NCI-H2107 treated with DMSO at 0.1 percent for 48 hours (cell line): ENCODE data around the gene ERG.

Experiments used
- DNase-seq: peaks from one replicate; lab custom pipeline; 2025; ENCODE audit not compliant: unreplicated experiment; lab: John Stamatoyannopoulos, UW

Gene ERG

GRCh38 chr21:38438462-38438893, 59.8 kb downstream of the ERG start:
- no peak for DNase-seq

DNA sequence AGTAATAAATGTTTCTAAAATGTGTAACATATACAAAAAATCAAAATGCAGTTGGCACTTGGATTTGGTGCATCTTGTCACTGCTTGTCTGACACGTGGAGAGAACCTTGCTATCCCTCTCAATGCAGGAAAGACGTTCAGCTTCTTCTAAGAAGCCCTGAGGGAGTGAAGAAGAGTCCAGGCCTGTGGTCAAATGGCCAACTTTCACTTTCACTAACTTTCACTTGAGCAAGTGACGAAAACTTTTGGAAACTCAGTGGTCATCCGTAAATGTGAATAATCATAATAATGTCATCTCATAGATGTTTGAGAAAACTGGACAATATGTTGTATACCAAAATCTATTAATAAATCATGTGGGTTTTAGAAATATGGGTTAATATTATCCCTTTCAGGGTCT, 61.9 kb downstream of the ERG start:
- no peak for DNase-seq

DNA sequence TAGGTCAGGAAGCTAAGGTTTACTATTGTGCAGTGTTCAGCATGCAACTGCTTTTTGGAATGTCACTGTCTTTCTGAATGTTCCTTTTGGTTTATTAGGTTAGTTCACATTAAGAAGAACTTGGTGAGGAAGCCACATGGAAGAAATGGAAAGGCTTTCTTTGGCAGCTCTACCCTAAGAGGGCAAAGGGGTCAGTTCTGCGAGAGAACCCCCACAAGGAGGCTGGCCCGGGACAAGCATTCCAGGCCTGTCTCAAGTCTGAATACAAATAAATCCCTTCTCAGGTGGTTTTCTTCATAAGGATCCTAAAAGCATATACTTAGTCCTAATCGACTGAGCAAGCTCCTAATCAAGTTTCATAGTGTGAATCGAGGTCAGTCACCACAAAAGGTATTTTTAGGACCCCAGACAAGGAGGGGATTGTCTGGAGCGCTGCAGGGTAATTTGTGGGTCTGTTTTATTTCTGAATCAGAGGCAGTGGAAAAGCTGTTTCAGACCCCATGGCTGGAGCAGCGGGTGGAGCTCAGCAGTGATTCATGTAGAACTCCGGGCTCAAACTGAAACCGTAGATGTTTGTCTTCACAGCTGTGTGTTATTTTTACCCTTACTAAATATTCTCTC, 63.3 kb downstream of the ERG start:
- DNase-seq: no peak

DNA sequence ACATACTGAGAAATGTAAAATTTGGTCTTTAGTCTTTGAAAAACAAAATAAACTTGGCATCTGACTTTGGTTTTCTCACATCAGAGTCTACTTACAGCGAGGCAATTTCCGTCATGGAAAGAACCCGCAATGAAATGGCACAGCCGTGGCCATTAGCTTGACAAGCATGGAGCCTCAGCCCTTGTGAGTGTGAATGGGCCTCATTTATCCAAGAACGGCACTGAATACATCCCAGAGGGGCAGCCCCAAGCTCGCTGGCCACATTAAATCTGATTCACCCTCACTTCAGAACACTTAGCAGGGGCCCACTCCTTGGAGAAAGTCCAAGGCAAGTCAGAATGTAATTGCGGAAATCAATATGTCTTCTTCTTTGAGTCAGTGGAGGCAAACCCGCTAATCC, 64.8 kb downstream of the ERG start:
- DNase-seq: no peak

- no peak for DNase-seq
Observed at GRCh38 chr21:38430401-38430984, 67.8 kb downstream of the ERG start.

DNA sequence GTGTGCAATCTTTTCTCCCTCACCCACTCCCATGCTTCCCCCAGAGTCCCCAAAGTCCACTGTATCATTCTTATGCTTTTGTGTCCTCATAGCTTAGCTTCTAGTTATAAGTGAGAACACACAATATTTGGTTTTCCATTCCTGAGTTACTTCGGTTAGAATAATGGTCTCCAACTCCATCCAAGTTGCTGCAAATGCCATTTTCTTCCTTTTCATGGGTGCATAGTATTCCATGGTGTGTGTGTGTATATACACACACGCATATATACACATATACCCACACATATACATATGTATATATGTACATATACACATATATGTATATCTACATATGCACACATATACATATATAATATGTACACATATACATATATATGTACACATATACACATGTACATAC, 69.3 kb downstream of the ERG start:
- DNase-seq: no peak

GRCh38 chr21:38428211-38428610, 70.1 kb downstream of the ERG start:
- DNase-seq: no peak

DNA sequence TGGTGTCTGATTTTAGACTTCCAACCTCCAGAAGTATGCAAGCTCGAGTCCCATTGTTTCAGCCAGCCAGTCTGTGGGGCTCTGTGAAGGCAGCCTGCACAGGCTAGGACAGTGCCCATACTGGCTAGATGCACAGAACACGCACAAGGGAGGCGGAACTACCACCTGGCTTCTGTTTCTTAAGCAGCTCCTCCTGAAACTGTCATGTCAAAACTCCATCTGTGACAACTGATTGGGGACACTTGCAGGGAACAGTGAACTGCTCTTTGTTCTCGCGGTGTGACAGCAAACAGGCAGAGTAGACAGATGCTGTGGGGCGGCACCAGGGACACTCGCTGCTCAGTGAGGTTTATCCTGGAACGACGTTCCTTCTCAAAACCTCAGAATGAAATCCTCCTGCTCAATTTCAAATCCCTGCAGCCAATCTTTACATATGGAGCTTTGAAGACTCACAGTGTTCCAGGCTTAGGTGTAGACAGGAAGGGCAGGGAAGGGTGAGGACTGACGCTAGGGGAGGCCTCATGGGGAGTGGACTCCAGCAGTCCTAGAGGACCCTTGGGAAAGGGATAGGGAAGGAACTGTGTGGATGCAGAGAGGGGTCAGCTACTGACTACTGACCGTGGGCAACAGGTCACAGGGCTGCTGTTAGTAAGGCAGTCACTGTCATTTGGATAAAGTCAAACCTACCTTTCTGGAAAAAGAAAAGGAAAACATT, 73.8 kb downstream of the ERG start:
- no peak for DNase-seq

DNA sequence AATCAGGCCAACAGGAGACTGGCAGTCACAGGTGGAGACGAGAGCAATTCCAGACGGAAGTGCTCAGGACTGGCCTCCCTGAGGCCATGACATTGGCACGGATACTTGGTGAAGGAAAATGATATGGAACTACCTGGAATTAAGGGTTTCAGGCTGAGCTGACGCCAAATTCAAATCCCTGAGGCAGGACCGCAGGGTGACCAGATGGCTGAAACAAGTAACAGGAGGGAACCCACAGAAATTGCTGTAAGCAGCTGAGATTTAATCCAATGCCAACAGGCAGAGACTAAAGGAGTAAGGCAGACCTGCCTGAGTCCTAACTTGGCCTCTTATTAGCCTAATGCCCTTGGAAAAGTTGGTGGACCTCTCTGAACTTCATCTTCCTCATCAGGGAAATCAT, 76.2 kb downstream of the ERG start:
- no peak for DNase-seq

GRCh38 chr21:38420140-38420539, 78.1 kb downstream of the ERG start:
- DNase-seq: no peak

- no peak for DNase-seq
Observed at GRCh38 chr21:38417726-38418125, 80.6 kb downstream of the ERG start.

DNA sequence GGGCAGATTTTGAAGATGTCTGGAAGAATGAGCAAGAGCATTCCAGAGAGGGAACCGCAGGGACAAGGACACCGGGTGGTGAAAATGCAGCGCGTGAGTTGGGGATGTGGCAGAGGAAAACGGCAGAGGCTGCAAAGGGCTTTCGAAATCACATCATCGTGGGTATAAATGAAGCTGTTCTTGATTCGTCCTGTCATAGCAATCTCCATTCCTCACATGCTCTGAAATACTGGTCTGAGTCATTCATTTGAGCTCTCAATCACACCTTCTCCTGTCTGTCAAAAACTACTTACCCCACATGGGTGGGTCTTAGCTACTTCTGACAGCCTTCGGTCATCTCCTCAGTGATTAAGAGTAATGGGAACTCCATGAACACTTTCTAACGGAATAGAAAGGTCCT, 81.5 kb downstream of the ERG start:
- no peak for DNase-seq

DNA sequence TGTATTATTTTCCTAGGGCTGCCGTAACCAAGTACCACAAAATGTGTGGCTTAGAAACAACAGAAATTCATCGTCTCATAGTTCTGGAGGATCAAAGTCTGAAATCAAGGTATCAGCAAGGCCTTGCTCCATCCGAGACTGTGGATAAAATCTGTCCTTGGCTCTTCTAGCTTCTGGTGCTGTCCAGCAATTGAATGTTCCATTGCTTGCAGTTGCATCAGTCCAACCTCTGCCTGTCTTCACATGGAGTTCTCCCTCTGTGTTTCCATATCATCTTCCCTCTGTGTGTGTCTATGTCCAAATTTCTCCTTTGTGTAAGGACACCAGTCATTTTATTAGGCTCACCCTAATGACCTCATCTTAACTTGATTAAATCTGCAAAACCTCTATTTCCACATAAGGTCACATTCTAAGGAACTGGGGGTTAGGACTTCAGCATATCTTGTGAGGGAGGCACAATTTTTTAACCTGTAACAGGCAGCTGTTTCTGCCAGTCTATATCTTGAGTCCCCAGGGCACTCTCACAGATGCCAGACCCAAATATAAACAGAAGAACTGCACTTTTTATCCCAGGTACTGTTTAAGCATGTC, 84.2 kb downstream of the ERG start:
- DNase-seq: no peak

GRCh38 chr21:38410466-38410865, 87.8 kb downstream of the ERG start:
- no peak for DNase-seq

DNA sequence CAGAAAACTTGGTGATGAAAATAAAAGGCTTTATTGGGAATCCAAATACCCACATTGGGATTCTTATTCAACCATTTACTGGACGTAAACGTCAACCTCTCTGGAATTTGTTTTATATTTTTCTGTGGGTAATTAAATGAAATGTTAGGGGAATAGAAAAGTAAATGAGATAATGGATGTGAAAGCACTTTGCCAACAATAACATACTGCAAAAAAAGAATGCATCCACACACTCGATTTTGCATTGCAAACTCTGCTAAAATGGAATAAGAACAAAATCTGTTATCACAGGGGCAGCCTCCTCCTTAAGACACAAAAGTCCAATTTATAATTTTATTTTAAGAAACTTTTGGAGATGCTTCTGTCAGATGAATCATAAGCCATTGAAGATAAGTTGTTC, 88.4 kb downstream of the ERG start:
- no peak for DNase-seq

DNA sequence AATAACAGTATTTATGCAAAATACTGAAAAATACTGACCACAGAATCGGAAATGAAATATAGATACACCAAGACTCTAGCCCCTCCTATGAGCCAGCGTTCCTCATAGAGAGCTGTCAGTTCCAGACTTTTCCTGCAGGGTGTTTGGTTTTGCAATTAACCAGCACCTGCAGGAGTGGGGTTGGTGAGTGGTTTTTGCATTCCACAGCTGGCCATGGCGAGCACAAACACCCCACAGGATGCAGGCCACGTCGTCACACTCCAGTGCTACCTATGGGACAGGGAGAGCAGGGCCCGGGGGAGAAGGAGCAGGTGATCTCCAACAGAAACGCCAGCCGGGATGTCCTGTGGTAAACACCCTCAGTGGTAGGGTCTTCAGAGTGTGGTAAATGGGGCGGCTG, 94.1 kb downstream of the ERG start:
- DNase-seq: no peak

GRCh38 chr21:38402795-38403194, 95.5 kb downstream of the ERG start:
- DNase-seq: no peak

DNA sequence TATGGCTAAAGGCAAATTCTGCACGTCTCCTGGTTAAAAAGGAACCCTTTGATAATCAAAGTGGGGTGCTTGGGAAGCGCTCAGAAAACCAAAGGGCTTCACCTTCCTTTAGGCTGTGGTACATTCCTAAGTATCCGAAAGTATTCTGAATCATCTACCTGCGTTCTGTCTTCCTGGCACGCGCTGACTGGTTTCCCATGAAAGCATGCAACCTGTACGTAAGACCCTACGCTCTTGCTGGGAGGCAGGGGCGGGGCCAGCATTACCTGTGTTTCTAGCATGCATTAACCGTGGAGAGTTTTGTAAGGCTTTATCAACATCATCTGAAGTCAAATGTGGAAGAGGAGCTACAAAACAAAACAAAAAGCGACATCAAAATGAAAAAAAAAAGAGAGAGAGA, 96.0 kb downstream of the ERG start:
- no peak for DNase-seq

- no peak for DNase-seq
Observed at GRCh38 chr21:38401191-38401926, 96.9 kb downstream of the ERG start.

- DNase-seq: no peak
Observed at GRCh38 chr21:38400195-38400919, 97.9 kb downstream of the ERG start.

DNA sequence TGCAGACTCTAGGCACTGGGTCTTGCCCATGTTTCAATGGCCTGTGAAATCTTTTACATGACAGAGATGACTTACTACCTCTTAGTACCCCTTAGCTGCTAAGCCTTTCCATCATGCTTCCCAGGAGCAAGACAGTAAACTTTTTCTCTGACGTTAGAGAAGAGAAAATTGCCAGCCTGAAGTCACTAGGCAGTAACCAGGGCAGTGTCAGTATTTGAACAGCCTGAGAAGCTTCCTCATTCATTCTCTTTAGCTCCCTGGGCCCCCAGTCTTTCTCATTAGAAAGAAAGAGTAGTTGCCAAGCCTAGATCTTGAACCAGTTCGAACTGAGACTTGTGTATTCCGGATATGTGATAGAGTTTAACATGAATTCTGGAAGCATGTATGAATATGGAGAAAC, 99.2 kb downstream of the ERG start:
- no peak for DNase-seq
